DOHH2 (cell line): ENCODE data around the gene GLP2R.

Experiments used
- CTCF ChIP-seq: fragments of 200-600 bp; sonication (generic); IDR thresholded peaks from one replicate; pipeline ENCODE4 v1.5.1; 2014; ENCODE audit warnings: antibody characterized with exemption, mild to moderate bottlenecking, low read depth, low read length; ENCODE audit not compliant: poor library complexity, severe bottlenecking
- EZH2phosphoT487 ChIP-seq: fragments of 200-600 bp; sonication (generic); IDR thresholded peaks from 2 replicates; pipeline ENCODE4 v1.6.1; 2017; ENCODE audit warnings: borderline replicate concordance, mild to moderate bottlenecking, antibody characterized with exemption, low read length, moderate library complexity, mixed read lengths

GRCh38 chr17:9917801-9918200 lies 92.1 kb downstream of the GLP2R start:
- no peak for TF ChIP-seq CTCF
- TF ChIP-seq EZH2phosphoT487: no peak
